Mesenchymal stem cell (in vitro differentiated cells and primary cell): ENCODE results near the gene CCDC43. TPM values are rescaled to one million over a fixed set of nuclear protein-coding genes. Genes with fewer than 3 reads are reported as not detected.

Source experiments
- small RNA-seq: library from polyadenylated mRNA; stranded (forward); fragments of <200 nt; extraction: miRNeasy Mini kit (QIAGEN cat#:217004); gene quantifications from one replicate; pipeline ENCODE3, GENCODE V24; 2013; ENCODE audit warnings: low read depth

The CCDC43 gene

Small RNAs within 50 kb of the gene (small RNA-seq; reads per million reads assigned to genes)
- gene RN7SL819P (not detected), gene SMCO4P1 (not detected)
